Stimulated activated CD4-positive, alpha-beta T cell treated with anti-CD3 and anti-CD28 coated beads, Interleukin-12 subunit alpha, Interleukin-12 subunit beta, amount 100 ng/mL, for 48 hours (primary cell): Measurements from ENCODE around the gene ANKS1B.
A peak's percentile ranks its signal among the peaks of the same experiment; 100 is the strongest.

Source experiments
- DNase-seq, 3 donors: peaks; one replicate each; pipeline ENCODE4 v3.0.0-alpha.2; 2020; ENCODE audit warnings: low read depth in 2 of 3, low spot score in 1 of 3

The ANKS1B gene

GRCh38 chr12:98750511-98750910 lies 1234.2 kb downstream of the ANKS1B start:
- DNase-seq: no peak

- no peak for DNase-seq
Observed at GRCh38 chr12:98748463-98748862, 1236.3 kb downstream of the ANKS1B start.

- DNase-seq: no peak
Observed at GRCh38 chr12:98745578-98746391, 1239.0 kb downstream of the ANKS1B start.

- no peak for DNase-seq
Observed at GRCh38 chr12:98744680-98745079, 1240.1 kb downstream of the ANKS1B start.

- peak in 1 of 3 donors; percentile 39 for DNase-seq
Observed at GRCh38 chr12:98743362-98743953, 1241.3 kb downstream of the ANKS1B start.

GRCh38 chr12:98741556-98742265 lies 1243.0 kb downstream of the ANKS1B start:
- DNase-seq: no peak

- DNase-seq: peak; percentile 20 to 53 (median 36)
Observed at GRCh38 chr12:98741196-98741555, 1243.6 kb downstream of the ANKS1B start.

- no peak for DNase-seq
Observed at GRCh38 chr12:98740751-98741150, 1244.0 kb downstream of the ANKS1B start.

- DNase-seq: no peak
Observed at GRCh38 chr12:98738539-98738938, 1246.2 kb downstream of the ANKS1B start.

- DNase-seq: no peak
Observed at GRCh38 chr12:98738002-98738401, 1246.7 kb downstream of the ANKS1B start.

GRCh38 chr12:98737322-98737712 lies 1247.4 kb downstream of the ANKS1B start:
- DNase-seq: no peak

- DNase-seq: no peak
Observed at GRCh38 chr12:98736352-98737321, 1248.1 kb downstream of the ANKS1B start.

- no peak for DNase-seq
Observed at GRCh38 chr12:98735821-98736220, 1248.9 kb downstream of the ANKS1B start.

GRCh38 chr12:98733667-98734350 lies 1250.9 kb downstream of the ANKS1B start:
- no peak for DNase-seq

GRCh38 chr12:98730412-98730811 lies 1254.3 kb downstream of the ANKS1B start:
- no peak for DNase-seq

- no peak for DNase-seq
Observed at GRCh38 chr12:98727196-98727595, 1257.5 kb downstream of the ANKS1B start.

GRCh38 chr12:98725476-98726247 lies 1259.1 kb downstream of the ANKS1B start:
- DNase-seq: peak in 1 of 3 donors; percentile 42

GRCh38 chr12:98724384-98725155 lies 1260.2 kb downstream of the ANKS1B start:
- DNase-seq: no peak

GRCh38 chr12:98721204-98721702 lies 1263.5 kb downstream of the ANKS1B start:
- DNase-seq: no peak
